CD8-positive, alpha-beta memory T cell (primary cell): ENCODE results near the gene TACR2. TPM values are rescaled to one million over a fixed set of nuclear protein-coding genes. Genes with fewer than 3 reads are reported as not detected.

Experiments
- CTCF ChIA-PET: fragments of 350-600 bp; sonication (Branson Sonifier 250); formaldehyde crosslinking; loops from one replicate; lab custom pipeline; 2021; ENCODE audit warnings: antibody characterized with exemption; lab: Charles Lee
- POLR2A ChIA-PET: fragments of 350-600 bp; sonication (Branson Sonifier 250); formaldehyde crosslinking; loops from one replicate; lab custom pipeline; 2021; ENCODE audit warnings: antibody characterized with exemption; lab: Charles Lee
- DNase-seq, 5 donors: peaks; one replicate each; pipeline versions ENCODE4 v3.0.0 to v3.0.0-alpha.2; 2020 to 2022; ENCODE audit warnings: mixed read lengths in 1 of 5
- H3K27ac ChIP-seq: one replicate; pipeline ENCODE4 v1.7.0; 2013; ENCODE audit warnings: low read depth, mild to moderate bottlenecking, low read length, moderate library complexity
- H3K27me3 ChIP-seq: 2 replicates; pipeline ENCODE4 v1.7.0; 2013; ENCODE audit warnings: low read length, mild to moderate bottlenecking; ENCODE audit not compliant: insufficient read depth, poor library complexity, severe bottlenecking
- H3K36me3 ChIP-seq: 2 replicates; pipeline ENCODE4 v1.7.0; 2013; ENCODE audit warnings: mild to moderate bottlenecking, low read length, moderate library complexity; ENCODE audit not compliant: insufficient read depth
- H3K4me1 ChIP-seq: 2 replicates; pipeline ENCODE4 v1.7.0; 2013; ENCODE audit warnings: mild to moderate bottlenecking, low read length, moderate library complexity; ENCODE audit not compliant: insufficient read depth
- H3K4me3 ChIP-seq: 2 replicates; pipeline ENCODE4 v1.7.0; 2013; ENCODE audit warnings: mild to moderate bottlenecking, low read length
- H3K9me3 ChIP-seq: 2 replicates; pipeline ENCODE4 v1.7.0; 2013; ENCODE audit warnings: mild to moderate bottlenecking, low read length
- H3K27ac Mint-ChIP-seq, 8 donors: one replicate each; pipeline ENCODE4 v1.8.0; 2020 to 2021; ENCODE audit warnings: mixed read lengths in 8 of 8, mild to moderate bottlenecking in 6 of 8, inconsistent platforms in 3 of 8, moderate library complexity in 3 of 8
- H3K27me3 Mint-ChIP-seq, 2 donors: one replicate each; pipeline ENCODE4 v1.8.0; 2020 to 2021; ENCODE audit warnings: mixed read lengths in 2 of 2, mild to moderate bottlenecking in 1 of 2, moderate library complexity in 1 of 2
- H3K36me3 Mint-ChIP-seq, 3 donors: one replicate each; pipeline ENCODE4 v1.8.0; 2020 to 2021; ENCODE audit warnings: mixed read lengths in 3 of 3, inconsistent platforms in 1 of 3, mild to moderate bottlenecking in 1 of 3
- H3K4me1 Mint-ChIP-seq, 3 donors: one replicate each; pipeline ENCODE4 v1.8.0; 2020 to 2021; ENCODE audit warnings: mixed read lengths in 3 of 3, inconsistent platforms in 1 of 3, mild to moderate bottlenecking in 1 of 3
- H3K4me3 Mint-ChIP-seq, 7 donors: one replicate each; pipeline ENCODE4 v1.8.0; 2020 to 2021; ENCODE audit warnings: mixed read lengths in 7 of 7, mild to moderate bottlenecking in 6 of 7, moderate library complexity in 4 of 7, inconsistent platforms in 2 of 7
- H3K9me3 Mint-ChIP-seq, 5 donors: one replicate each; pipeline ENCODE4 v1.8.0; 2020 to 2022; ENCODE audit warnings: mixed read lengths in 5 of 5, mild to moderate bottlenecking in 3 of 5, moderate library complexity in 2 of 5, inconsistent platforms in 1 of 5
- polyA plus RNA-seq: library from polyadenylated mRNA; unstranded; fragments of 300-500 nt; fragmentation: Illumina TruSeq; gene quantifications from one replicate; pipeline ENCODE4 v1.2.3, GENCODE V29; 2021
- total RNA-seq, 2 experiments: library from RNA; stranded (reverse); gene quantifications; one replicate each; pipeline ENCODE4 v1.2.3, GENCODE V29; 2021

TACR2 gene
- total and polyA plus RNA-seq, 3 experiments from 2014 or later: not detected

GRCh38 chr10:69446650-69447151 is 30.0 kb upstream of the TACR2 start:
- Histone ChIP-seq H3K4me1 (peaks cover 5% of the 10 kb centered on the region), H3K27me3 (no peaks in the 10 kb centered on the region), H3K9me3 (no peaks in the 10 kb centered on the region), H3K36me3 (no peaks in the 10 kb centered on the region), H3K27ac (no peak overlapping the region), H3K4me3 (no peak overlapping the region)
- H3K36me3 Mint-ChIP-seq: no peaks in the 10 kb centered on the region
- no peak for DNase-seq
- H3K4me3 Mint-ChIP-seq: no peak overlapping the region
- H3K4me1 Mint-ChIP-seq: peaks cover 9 to 12% (median 11%) of the 10 kb centered on the region in 3 donors
- H3K9me3 Mint-ChIP-seq: no peaks in the 10 kb centered on the region
- H3K27ac Mint-ChIP-seq: no peak overlapping the region
- H3K27me3 Mint-ChIP-seq: peaks cover 2 to 4% of the 10 kb centered on the region in 2 donors
- CTCF ChIA-PET: interaction anchor here (0.7 kb wide), 1 partner anchor 269 kb away, joined by 3 read pairs; no protein-coding TSS in a partner anchor
- POLR2A ChIA-PET: interaction anchor here (0.6 kb wide), 1 partner anchor 206 kb away, joined by 8 read pairs; no protein-coding TSS in a partner anchor

GRCh38 chr10:69446229-69446628 is 29.5 kb upstream of the TACR2 start:
- no peaks in the 10 kb centered on the region for H3K36me3 Mint-ChIP-seq
- no peak overlapping the region for H3K27ac Mint-ChIP-seq
- Histone ChIP-seq H3K9me3 (no peaks in the 10 kb centered on the region), H3K36me3 (no peaks in the 10 kb centered on the region), H3K4me3 (no peak overlapping the region), H3K4me1 (peaks cover 5% of the 10 kb centered on the region), H3K27me3 (no peaks in the 10 kb centered on the region), H3K27ac (no peak overlapping the region)
- no peaks in the 10 kb centered on the region for H3K9me3 Mint-ChIP-seq
- H3K27me3 Mint-ChIP-seq: peaks cover 4% of the 10 kb centered on the region in 2 donors
- no peak for DNase-seq
- ChIA-PET POLR2A (interaction anchor here (0.6 kb wide), 1 partner anchor 207 kb away, joined by 8 read pairs; no protein-coding TSS in a partner anchor), CTCF (interaction anchor here (0.7 kb wide), 1 partner anchor 269 kb away, joined by 3 read pairs; no protein-coding TSS in a partner anchor)
- H3K4me3 Mint-ChIP-seq: no peak overlapping the region
- peaks cover 9 to 10% (median 10%) of the 10 kb centered on the region in 3 donors for H3K4me1 Mint-ChIP-seq

- H3K27me3 ChIP-seq: no peaks in the 10 kb centered on the region
- ChIA-PET CTCF (no interaction called here), POLR2A (no interaction called here)
- no peaks in the 10 kb centered on the region for H3K36me3 ChIP-seq
- H3K9me3 ChIP-seq: no peaks in the 10 kb centered on the region
- H3K27ac Mint-ChIP-seq: no peak overlapping the region
- H3K9me3 Mint-ChIP-seq: no peaks in the 10 kb centered on the region
- peaks cover 4 to 6% of the 10 kb centered on the region in 2 donors for H3K27me3 Mint-ChIP-seq
- DNase-seq: no peak
- H3K4me1 ChIP-seq: no peaks in the 10 kb centered on the region
- no peak overlapping the region for H3K4me3 ChIP-seq
- H3K4me1 Mint-ChIP-seq: peaks cover 5% of the 10 kb centered on the region in 3 donors
- no peaks in the 10 kb centered on the region for H3K36me3 Mint-ChIP-seq
- H3K4me3 Mint-ChIP-seq: no peak overlapping the region
- H3K27ac ChIP-seq: no peak overlapping the region
Observed at GRCh38 chr10:69445041-69445440, 28.3 kb upstream of the TACR2 start.

GRCh38 chr10:69443354-69443753 is 26.6 kb upstream of the TACR2 start:
- H3K9me3 Mint-ChIP-seq: no peaks in the 10 kb centered on the region
- no peaks in the 10 kb centered on the region for H3K4me1 ChIP-seq
- H3K27ac Mint-ChIP-seq: no peak overlapping the region
- no peak overlapping the region for H3K4me3 Mint-ChIP-seq
- H3K9me3 ChIP-seq: no peaks in the 10 kb centered on the region
- POLR2A ChIA-PET: no interaction called here
- no peak overlapping the region for H3K4me3 ChIP-seq
- H3K27ac ChIP-seq: no peak overlapping the region
- no peaks in the 10 kb centered on the region for H3K36me3 Mint-ChIP-seq
- no peaks in the 10 kb centered on the region for H3K27me3 ChIP-seq
- CTCF ChIA-PET: interaction anchor here (0.7 kb wide), 1 partner anchor 186 kb away, joined by 3 read pairs; no protein-coding TSS in a partner anchor
- no peak for DNase-seq
- H3K36me3 ChIP-seq: no peaks in the 10 kb centered on the region
- H3K27me3 Mint-ChIP-seq: peaks cover 4 to 8% of the 10 kb centered on the region in 2 donors
- no peaks in the 10 kb centered on the region for H3K4me1 Mint-ChIP-seq

- Mint-ChIP-seq H3K27me3 (peaks cover 10% of the 10 kb centered on the region in 2 donors), H3K4me3 (no peak overlapping the region), H3K4me1 (no peaks in the 10 kb centered on the region), H3K27ac (no peak overlapping the region), H3K9me3 (no peaks in the 10 kb centered on the region), H3K36me3 (peaks cover 0 to 2% (median 0%) of the 10 kb centered on the region in 3 donors)
- Histone ChIP-seq H3K27me3 (no peaks in the 10 kb centered on the region), H3K27ac (no peak overlapping the region), H3K4me1 (no peaks in the 10 kb centered on the region), H3K36me3 (no peaks in the 10 kb centered on the region), H3K4me3 (no peak overlapping the region), H3K9me3 (no peaks in the 10 kb centered on the region)
- CTCF ChIA-PET: interaction anchor here (1.5 to 1.7 kb wide), 2 partner anchors 10 to 27 kb away, joined by 3 to 8 read pairs; no protein-coding TSS in a partner anchor
- POLR2A ChIA-PET: no interaction called here
- no peak for DNase-seq
Observed at GRCh38 chr10:69439813-69440506, 23.2 kb upstream of the TACR2 start.

GRCh38 chr10:69439350-69439739 is 22.6 kb upstream of the TACR2 start:
- ChIA-PET CTCF (interaction anchor here (1.7 kb wide), 1 partner anchor 11 kb away, joined by 8 read pairs; no protein-coding TSS in a partner anchor), POLR2A (no interaction called here)
- DNase-seq: no peak
- no peaks in the 10 kb centered on the region for H3K9me3 Mint-ChIP-seq
- H3K27ac Mint-ChIP-seq: no peak overlapping the region
- H3K4me1 ChIP-seq: no peaks in the 10 kb centered on the region
- H3K27me3 Mint-ChIP-seq: peaks cover 8 to 10% of the 10 kb centered on the region in 2 donors
- no peaks in the 10 kb centered on the region for H3K9me3 ChIP-seq
- no peak overlapping the region for H3K27ac ChIP-seq
- no peak overlapping the region for H3K4me3 ChIP-seq
- no peak overlapping the region for H3K4me3 Mint-ChIP-seq
- H3K36me3 ChIP-seq: no peaks in the 10 kb centered on the region
- no peaks in the 10 kb centered on the region for H3K4me1 Mint-ChIP-seq
- peaks cover 0 to 2% (median 0%) of the 10 kb centered on the region in 3 donors for H3K36me3 Mint-ChIP-seq
- H3K27me3 ChIP-seq: no peaks in the 10 kb centered on the region

GRCh38 chr10:69438536-69439349 is 22.0 kb upstream of the TACR2 start:
- ChIA-PET CTCF (interaction anchor here (1.7 kb wide), 1 partner anchor 11 kb away, joined by 8 read pairs; no protein-coding TSS in a partner anchor), POLR2A (no interaction called here)
- no peak overlapping the region for H3K27ac Mint-ChIP-seq
- H3K4me1 Mint-ChIP-seq: no peaks in the 10 kb centered on the region
- peaks cover 7 to 10% of the 10 kb centered on the region in 2 donors for H3K27me3 Mint-ChIP-seq
- peaks cover 0 to 2% (median 0%) of the 10 kb centered on the region in 3 donors for H3K36me3 Mint-ChIP-seq
- H3K9me3 ChIP-seq: no peaks in the 10 kb centered on the region
- H3K9me3 Mint-ChIP-seq: no peaks in the 10 kb centered on the region
- H3K36me3 ChIP-seq: no peaks in the 10 kb centered on the region
- no peak for DNase-seq
- H3K27me3 ChIP-seq: no peaks in the 10 kb centered on the region
- no peak overlapping the region for H3K27ac ChIP-seq
- H3K4me3 Mint-ChIP-seq: no peak overlapping the region
- H3K4me3 ChIP-seq: no peak overlapping the region
- H3K4me1 ChIP-seq: no peaks in the 10 kb centered on the region
